NOMO-1 treated with dmso at 0.1 percent for 144 hours (cell line): ENCODE measurements around the gene ZBTB18.

Experiments
- DNase-seq: peaks from one replicate; lab custom pipeline; 2025; ENCODE audit not compliant: unreplicated experiment; lab: John Stamatoyannopoulos, UW

Gene ZBTB18

DNA sequence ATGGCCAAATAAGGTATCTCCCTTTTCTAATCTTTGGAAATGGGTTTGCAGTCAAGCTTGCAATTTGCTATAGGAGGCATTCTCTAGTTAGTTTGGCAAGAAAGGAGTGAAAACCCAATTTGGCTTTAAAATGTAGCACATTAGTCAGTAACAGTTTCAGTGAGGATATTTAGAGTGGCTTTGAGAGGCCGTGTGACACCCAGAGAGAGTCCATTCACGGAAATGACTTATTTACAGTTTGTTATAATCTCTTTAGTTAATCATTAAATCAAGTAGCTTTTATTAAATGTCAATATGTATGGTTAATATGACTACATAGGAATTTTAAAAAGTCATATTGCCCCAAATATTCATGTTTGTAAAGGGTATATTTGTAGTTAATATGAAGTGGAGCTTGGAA lies 9.6 kb downstream of the ZBTB18 start:
- no peak for DNase-seq

DNA sequence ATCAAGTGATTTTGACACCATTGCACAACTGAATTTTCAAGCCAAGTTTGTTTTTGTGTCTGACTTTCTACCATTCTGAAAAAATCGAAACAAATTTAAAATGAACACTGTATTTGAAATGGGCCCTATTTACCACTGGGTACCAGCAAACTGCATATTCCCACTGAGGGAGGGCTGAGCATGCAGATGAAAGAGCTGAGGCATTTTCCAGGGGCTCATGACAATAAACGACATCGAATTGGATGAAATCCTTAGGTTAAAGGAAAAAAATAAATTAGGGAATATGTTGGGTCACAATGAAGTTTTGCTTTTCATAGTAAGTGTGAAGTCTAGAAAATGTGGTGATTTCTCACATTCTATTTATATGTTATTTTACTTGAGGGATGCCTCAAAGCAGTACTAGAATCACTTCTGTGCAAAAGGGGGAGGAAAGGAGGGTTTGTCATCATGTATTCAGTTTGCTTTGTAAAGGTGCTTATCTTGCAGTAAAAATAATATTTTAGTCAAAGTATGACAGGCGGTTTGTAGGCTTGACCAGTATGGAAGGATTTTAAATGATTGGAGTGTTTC lies 11.2 kb downstream of the ZBTB18 start:
- DNase-seq = no peak

GRCh38 chr1:244063498-244063897 lies 12.4 kb downstream of the ZBTB18 start:
- no peak for DNase-seq

DNA sequence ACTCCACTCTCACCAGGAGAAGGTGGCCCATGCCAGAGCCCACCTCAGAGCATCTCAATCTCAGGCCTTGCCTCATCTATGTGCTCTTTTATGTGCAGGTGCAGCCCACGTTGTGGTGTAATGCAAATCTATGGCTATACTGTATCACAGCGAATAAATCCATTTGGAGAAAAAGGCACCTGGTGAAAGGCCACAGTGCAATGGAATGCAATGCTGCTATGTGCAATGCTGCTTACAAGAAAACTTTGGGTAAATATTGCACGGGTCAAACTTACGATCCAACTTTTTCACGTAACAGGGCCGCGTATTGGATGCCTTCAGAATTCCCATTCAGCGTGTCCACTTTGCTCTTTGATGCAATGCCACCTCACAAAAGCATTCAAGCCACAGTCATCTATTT lies 13.5 kb downstream of the ZBTB18 start:
- DNase-seq = no peak

GRCh38 chr1:244065063-244065793 lies 14.1 kb downstream of the ZBTB18 start:
- DNase-seq = no peak

GRCh38 chr1:244065960-244066388 lies 14.9 kb downstream of the ZBTB18 start:
- DNase-seq = peak; percentile 9

GRCh38 chr1:244066954-244067716 lies 16.1 kb downstream of the ZBTB18 start:
- DNase-seq = no peak

- no peak for DNase-seq
Measured at GRCh38 chr1:244067893-244068292, 16.8 kb downstream of the ZBTB18 start.

DNA sequence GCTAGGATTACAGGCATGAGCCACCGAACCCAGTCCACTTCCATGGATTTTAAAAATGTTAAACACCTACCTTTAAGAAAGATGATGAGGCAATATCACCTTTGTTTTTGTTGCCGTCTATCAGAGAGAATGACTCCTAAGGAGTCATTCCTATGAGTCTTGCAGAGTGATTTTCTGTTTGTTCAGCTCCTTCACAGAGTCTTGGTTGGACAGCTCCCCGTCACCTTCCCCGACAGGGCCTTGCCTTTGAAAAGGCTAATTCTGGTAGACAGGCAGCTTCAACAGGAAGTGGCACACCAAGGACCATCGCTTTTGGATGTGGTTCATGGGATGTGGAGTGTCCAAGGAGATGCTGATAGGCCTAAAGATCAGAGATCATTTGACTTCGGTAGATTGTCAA lies 17.5 kb downstream of the ZBTB18 start:
- DNase-seq = no peak

- DNase-seq = no peak
Measured at GRCh38 chr1:244069326-244069898, 18.3 kb downstream of the ZBTB18 start.

DNA sequence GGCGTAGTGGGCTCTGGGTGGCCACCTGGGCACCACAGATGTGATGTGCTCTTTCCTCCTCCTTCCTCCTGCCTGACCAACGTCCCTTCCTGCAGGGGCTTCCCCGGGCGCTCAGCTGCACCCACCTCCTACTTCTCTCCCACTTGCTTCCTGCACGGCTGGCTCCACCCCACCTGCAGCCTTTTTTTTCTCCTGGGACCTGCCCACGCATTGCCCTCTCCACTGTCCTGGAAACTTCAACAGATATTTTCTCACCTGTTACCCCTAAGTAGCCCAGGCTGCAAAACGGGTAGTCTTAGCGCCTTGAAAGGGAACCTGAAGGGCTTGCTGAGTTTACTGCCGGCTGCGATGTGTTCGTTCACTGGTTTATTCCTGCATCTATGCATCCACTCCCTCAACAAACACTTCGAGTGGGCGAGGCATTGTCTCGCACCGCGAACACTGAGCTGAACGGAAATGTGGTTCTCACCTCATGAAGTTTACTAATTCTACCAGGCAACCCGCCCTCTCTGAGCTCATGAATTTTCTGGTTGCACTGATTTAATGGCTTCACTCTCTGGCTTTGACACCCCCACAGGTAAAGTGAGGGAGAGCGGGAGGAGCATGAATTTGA lies 23.6 kb downstream of the ZBTB18 start:
- DNase-seq = no peak

- no peak for DNase-seq
Measured at GRCh38 chr1:244075247-244075722, 24.2 kb downstream of the ZBTB18 start.

DNA sequence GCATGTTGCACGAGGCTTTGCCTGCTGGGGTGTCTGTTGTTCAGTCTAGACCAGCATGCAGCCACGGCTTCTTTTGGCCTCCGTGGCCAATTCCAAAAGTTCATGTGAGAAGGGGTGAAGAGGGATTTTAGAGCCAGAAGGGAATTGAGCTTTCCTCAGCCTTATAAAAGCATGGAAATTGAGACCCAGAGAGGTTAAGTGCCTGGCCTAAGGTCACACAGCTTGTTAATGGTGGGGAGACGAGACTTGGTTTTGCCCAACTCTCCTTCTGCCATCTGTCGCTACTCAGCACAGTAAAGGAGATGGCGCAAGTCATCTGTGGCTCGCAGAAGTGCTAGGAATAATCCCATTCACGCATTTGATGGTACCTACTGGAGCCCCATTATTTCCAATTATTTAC lies 25.7 kb downstream of the ZBTB18 start:
- no peak for DNase-seq

DNA sequence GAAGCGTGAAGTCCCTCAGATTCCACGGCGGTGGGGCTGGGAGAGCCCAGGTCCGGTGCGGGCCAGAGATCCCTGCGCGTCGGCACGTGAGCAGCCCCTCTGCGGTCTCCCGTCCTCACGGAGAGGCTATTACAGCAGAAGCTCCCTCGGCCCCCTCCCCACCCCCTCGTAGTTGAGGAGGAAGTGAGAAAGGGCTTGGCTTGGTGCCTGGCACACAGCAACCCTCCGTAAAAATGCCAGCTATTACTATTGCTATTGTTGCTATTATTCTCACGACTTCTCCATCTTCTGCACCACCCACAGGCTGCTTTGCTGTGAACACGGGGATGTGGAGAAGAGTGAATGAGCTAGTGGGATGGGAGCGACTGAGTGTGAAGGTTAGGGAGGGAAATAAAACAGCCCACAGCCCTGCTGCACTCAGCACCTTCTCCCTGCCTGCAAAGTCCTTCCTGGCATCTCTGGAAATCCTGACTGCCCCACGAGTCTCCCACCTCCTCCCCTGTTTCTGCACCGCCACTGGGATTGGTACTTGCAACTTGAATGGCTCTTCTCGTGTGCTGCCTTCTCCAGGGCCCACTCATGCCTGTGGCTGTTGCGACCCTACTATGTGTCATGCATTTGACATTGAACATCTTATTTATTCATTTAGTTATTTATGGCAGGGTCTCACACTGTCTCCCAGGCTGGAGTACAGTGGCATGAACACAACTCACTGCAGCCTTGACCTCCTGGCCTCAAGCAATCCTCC lies 26.6 kb downstream of the ZBTB18 start:
- peak; percentile 28 for DNase-seq

DNA sequence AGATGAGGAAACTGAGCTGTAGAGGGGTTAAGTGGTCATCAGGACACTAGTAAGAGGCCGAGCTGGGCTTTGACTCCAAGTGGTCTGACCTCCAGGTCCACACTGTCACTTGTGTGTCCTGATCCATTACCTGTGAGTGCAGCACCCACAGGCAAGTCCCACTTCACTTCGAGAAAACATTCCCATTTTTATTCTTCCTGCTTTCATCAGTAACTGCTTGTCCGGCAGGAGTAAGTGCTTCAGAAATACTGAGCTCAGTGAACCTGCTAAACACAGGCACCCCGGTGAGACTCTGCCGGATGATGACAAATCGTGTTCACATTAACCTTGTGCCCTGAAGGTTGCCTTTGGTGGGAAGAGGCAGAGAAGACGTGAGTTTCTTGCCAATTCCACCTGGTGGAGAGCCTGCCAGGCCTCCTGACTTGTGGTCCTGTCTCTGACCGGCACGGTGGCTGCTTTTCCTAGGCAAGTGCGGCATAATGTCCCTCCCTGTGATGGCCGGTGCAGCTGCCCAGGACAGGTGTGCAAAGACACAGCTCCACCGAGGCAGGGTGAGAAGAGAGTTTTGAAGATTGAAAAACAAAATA lies 29.4 kb downstream of the ZBTB18 start:
- no peak for DNase-seq

- no peak for DNase-seq
Measured at GRCh38 chr1:244082969-244083368, 31.9 kb downstream of the ZBTB18 start.

DNA sequence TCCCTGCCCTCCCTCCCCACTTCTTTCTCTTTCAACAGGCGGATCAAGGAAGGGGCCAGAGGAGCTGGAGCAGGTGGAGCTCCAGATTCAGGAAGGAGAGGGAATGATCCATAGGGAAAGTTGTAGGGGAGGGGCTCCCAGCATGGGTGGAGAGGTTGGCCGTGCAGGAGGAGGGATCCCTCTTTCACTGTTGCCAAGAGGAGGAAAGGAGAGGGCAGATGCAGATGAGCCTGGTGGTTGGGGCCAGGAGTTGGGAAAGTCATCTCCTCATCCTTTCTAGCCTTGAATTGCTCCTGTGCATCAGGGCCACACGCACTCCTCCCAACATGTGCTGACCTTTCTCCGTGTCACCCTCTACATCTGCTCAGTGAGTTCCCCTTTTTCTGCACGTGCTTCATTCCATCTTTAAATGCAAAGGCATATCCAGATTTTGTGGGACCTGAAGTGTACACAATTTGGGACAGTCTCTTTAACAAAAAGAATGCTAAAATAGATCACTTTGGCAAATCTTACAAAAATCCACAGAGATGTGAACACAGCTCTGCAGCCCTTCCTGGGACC lies 32.4 kb downstream of the ZBTB18 start:
- DNase-seq = no peak

GRCh38 chr1:244084763-244085162 lies 33.7 kb downstream of the ZBTB18 start:
- no peak for DNase-seq

- DNase-seq = no peak
Measured at GRCh38 chr1:244085891-244086290, 34.8 kb downstream of the ZBTB18 start.

DNA sequence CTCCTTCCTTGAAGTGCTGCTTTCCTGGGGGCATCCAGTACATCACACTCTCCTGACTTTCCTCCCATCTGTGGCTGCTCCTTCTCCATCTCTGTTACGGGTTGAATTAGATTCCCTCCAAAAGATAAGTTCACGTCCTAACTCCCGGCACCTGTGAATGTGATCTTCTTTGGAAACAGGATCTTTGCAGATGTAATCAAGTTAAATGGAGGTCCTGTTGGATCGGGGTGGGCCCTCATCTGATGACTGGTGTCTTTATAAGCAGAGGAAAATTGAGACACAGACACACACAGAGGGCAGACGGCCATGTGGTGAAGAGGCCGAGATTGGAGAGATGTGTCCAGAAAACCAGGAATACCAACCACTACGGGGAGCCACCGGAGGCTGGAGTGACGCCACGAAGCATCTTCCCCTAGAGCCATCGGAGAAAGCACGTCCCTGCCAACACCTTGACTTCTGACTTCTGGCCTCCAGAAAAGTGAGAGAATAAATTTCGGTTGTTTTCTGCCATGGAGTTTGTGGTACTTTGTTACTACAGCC lies 36.0 kb downstream of the ZBTB18 start:
- no peak for DNase-seq
